NCI-H524 (cell line): ENCODE results near the gene KIF1B.
"Not testable (repeated sequence)": the region's sequence is repeated elsewhere in the genome, so short reads cannot be mapped to it uniquely, and the experiment has no call there.

ENCODE experiments used
- DNase-seq, 2 experiments: peaks; one replicate each; lab custom pipeline; 2025; lab: John Stamatoyannopoulos, UW

Gene KIF1B

GRCh38 chr1:10387677-10388386, 177.5 kb downstream of the KIF1B start:
- DNase-seq, result no peak

GRCh38 chr1:10388387-10388715, 178.0 kb downstream of the KIF1B start:
- no peak for DNase-seq

GRCh38 chr1:10389271-10389973, 179.1 kb downstream of the KIF1B start:
- DNase-seq, result no peak

GRCh38 chr1:10396870-10397269, 186.5 kb downstream of the KIF1B start:
- DNase-seq, result no peak

- no peak for DNase-seq
Observed at GRCh38 chr1:10398278-10398733, 187.9 kb downstream of the KIF1B start.

- DNase-seq, result peak; percentile 95 to 97
Observed at GRCh38 chr1:10398734-10399443, 188.5 kb downstream of the KIF1B start, which contains the start of gene PGD. Gene PGD, plus strand, starts transcription at chr1:10399064. Its CDS starts 54 bp downstream, at chr1:10399118.

GRCh38 chr1:10399444-10399941, 189.1 kb downstream of the KIF1B start:
- DNase-seq, result peak in 1 of 2 experiments; percentile 32

GRCh38 chr1:10400013-10400412, 189.6 kb downstream of the KIF1B start:
- DNase-seq, result no peak

- no peak for DNase-seq
Observed at GRCh38 chr1:10401281-10401680, 190.9 kb downstream of the KIF1B start.

GRCh38 chr1:10402729-10403274, 192.4 kb downstream of the KIF1B start:
- no peak for DNase-seq

GRCh38 chr1:10407201-10407600, 196.8 kb downstream of the KIF1B start:
- DNase-seq, result no peak

- no peak for DNase-seq
Observed at GRCh38 chr1:10415211-10415930, 205.0 kb downstream of the KIF1B start.

- not testable (repeated sequence) for DNase-seq
Observed at GRCh38 chr1:10415967-10416366, 205.6 kb downstream of the KIF1B start.

GRCh38 chr1:10418741-10419140, 208.4 kb downstream of the KIF1B start:
- DNase-seq, result not testable (repeated sequence)

- no peak for DNase-seq
Observed at GRCh38 chr1:10419351-10419750, 209.0 kb downstream of the KIF1B start.

GRCh38 chr1:10421637-10422036, 211.3 kb downstream of the KIF1B start:
- DNase-seq, result no peak

- no peak for DNase-seq
Observed at GRCh38 chr1:10424034-10424433, 213.7 kb downstream of the KIF1B start.

GRCh38 chr1:10424651-10425050, 214.3 kb downstream of the KIF1B start:
- DNase-seq, result no peak

GRCh38 chr1:10425826-10426534, 215.6 kb downstream of the KIF1B start:
- DNase-seq, result peak in 1 of 2 experiments; percentile 37

- not testable (repeated sequence) for DNase-seq
Observed at GRCh38 chr1:10426535-10426848, 216.1 kb downstream of the KIF1B start.

- DNase-seq, result no peak
Observed at GRCh38 chr1:10428984-10429383, 218.6 kb downstream of the KIF1B start.
